Activated CD8-positive, alpha-beta memory T cell treated with anti-CD3 and anti-CD28 coated beads, Interleukin-2, amount 10 ng/mL, durations not matched to agents 7 days and 5 days (primary cell): ENCODE measurements around the gene GCNT1. TPM values are rescaled to one million over a fixed set of nuclear protein-coding genes. Genes with fewer than 3 reads are reported as not detected.
"Not testable (repeated sequence)": the region's sequence is repeated elsewhere in the genome, so short reads cannot be mapped to it uniquely, and the experiment has no call there.

Experiments used
- ATAC-seq: fragments of 150-1000 bp; cut with Tn5 transposase; one replicate; pipeline ENCODE4 v1.10.0; 2021; ENCODE audit warnings: moderate library complexity
- CTCF ChIA-PET: fragments of 350-600 bp; sonication (Branson Sonifier 250); formaldehyde crosslinking; loops from one replicate; lab custom pipeline; 2021; ENCODE audit warnings: antibody characterized with exemption; lab: Charles Lee
- DNase-seq: peaks from one replicate; pipeline ENCODE4 v3.0.0-alpha.2; 2020
- H3K27ac Mint-ChIP-seq: one replicate; pipeline ENCODE4 v1.8.0; 2021; ENCODE audit warnings: mild to moderate bottlenecking, mixed read lengths
- H3K27me3 Mint-ChIP-seq: one replicate; pipeline ENCODE4 v1.8.0; 2021; ENCODE audit warnings: mixed read lengths
- H3K36me3 Mint-ChIP-seq: one replicate; pipeline ENCODE4 v1.8.0; 2021; ENCODE audit warnings: mild to moderate bottlenecking, mixed read lengths
- H3K4me1 Mint-ChIP-seq: one replicate; pipeline ENCODE4 v1.8.0; 2021; ENCODE audit warnings: mixed read lengths
- H3K4me3 Mint-ChIP-seq: one replicate; pipeline ENCODE4 v1.8.0; 2021; ENCODE audit warnings: mild to moderate bottlenecking, moderate library complexity, mixed read lengths
- H3K9me3 Mint-ChIP-seq: one replicate; pipeline ENCODE4 v1.8.0; 2022; ENCODE audit warnings: low read depth, mixed read lengths
- total RNA-seq, 2 experiments: library from RNA; stranded (reverse); gene quantifications; one replicate each; pipeline ENCODE4 v1.2.3, GENCODE V29; 2021

Gene GCNT1
- total RNA-seq, 2 experiments from 2014 or later = 23.0 to 25.0 TPM

DNA sequence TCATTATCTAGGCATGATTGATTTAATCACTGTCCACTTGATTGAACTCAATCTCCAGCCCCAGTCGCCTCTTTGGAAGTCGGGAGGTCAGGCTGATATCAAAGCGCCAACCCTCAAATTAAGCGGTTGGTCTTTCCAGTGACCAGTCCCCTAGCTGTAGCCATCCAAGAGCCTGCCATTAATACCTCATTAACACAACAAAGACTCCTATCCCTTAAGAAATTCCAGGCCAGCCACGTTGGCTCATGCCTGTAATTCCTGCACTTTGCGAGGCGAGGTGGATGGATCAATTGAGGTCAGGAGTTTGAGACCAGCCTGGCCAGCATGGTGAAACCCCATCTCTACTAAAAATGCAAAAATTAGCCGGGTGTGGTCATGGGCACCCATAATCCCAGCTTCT is 27.4 kb upstream of the GCNT1 start:
- ATAC-seq (no peak), DNase-seq (no peak)
- H3K27me3 Mint-ChIP-seq = no peaks in the 10 kb centered on the region
- peaks cover 9% of the 10 kb centered on the region for H3K4me1 Mint-ChIP-seq
- H3K27ac Mint-ChIP-seq = no peak overlapping the region
- H3K9me3 Mint-ChIP-seq = no peaks in the 10 kb centered on the region
- no peak overlapping the region for H3K4me3 Mint-ChIP-seq
- peaks cover 2% of the 10 kb centered on the region for H3K36me3 Mint-ChIP-seq
- CTCF ChIA-PET = no interaction called here

GRCh38 chr9:76433406-76433805 is 25.6 kb upstream of the GCNT1 start:
- CTCF ChIA-PET = interaction anchor here (0.6 to 1.1 kb wide), 2 partner anchors 11 to 138 kb away, joined by 3 read pairs; no protein-coding TSS in a partner anchor
- Mint-ChIP-seq H3K27me3 (no peaks in the 10 kb centered on the region), H3K4me3 (no peak overlapping the region), H3K9me3 (no peaks in the 10 kb centered on the region), H3K27ac (peak overlapping the region; percentile 7), H3K4me1 (peaks cover 19% of the 10 kb centered on the region), H3K36me3 (peaks cover 5% of the 10 kb centered on the region)
- DNase-seq (no peak), ATAC-seq (no peak)

DNA sequence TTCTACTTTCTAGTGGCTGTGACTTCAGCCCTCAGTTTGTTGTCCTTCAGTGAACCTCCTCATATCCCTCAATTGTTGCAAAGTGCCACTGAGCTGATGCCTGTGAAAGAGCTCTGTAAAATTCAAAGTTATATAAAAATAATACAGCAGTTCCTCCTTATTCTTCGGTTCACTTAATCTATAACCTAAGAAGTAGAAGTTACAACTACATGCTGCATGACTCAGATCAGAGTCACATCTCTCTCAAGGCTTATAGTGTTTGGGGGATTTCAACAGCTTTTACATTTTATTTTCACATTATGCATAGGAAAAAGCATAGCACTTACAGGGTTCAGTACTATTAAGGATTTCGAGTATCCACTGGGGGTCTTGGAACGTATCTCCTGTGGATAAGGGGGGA is 25.1 kb upstream of the GCNT1 start:
- Mint-ChIP-seq H3K36me3 (peaks cover 5% of the 10 kb centered on the region), H3K27ac (no peak overlapping the region), H3K27me3 (no peaks in the 10 kb centered on the region), H3K4me1 (peaks cover 23% of the 10 kb centered on the region), H3K4me3 (no peak overlapping the region), H3K9me3 (no peaks in the 10 kb centered on the region)
- ATAC-seq (no peak), DNase-seq (no peak)
- CTCF ChIA-PET = interaction anchor here (0.6 to 1.1 kb wide), 3 partner anchors 11 to 138 kb away, joined by 3 read pairs; no protein-coding TSS in a partner anchor

DNA sequence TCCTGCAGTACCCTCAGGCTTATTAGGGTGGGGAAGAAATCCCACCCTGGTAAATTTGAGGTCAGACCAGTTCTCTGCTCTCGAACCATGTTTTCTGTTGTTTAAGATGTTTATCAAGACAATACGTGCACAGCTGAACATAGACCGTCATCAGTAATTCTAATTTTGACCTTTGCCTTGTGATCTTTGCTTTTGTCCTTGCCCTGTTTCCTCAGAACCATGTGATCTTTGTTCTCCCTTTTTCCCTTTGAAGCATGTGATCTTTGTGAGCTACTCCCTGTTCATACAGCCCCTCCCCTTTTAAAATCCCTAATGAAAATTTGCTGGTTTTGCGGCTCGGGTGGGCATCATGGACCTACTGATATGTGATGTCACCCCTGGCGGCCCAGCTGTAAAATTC is 24.1 kb upstream of the GCNT1 start:
- H3K9me3 Mint-ChIP-seq, CTCF ChIA-PET, H3K36me3 Mint-ChIP-seq, H3K27ac Mint-ChIP-seq, ATAC-seq, H3K4me3 Mint-ChIP-seq, H3K27me3 Mint-ChIP-seq, DNase-seq: not testable (repeated sequence)
- H3K4me1 Mint-ChIP-seq = peaks cover 31% of the 10 kb centered on the region

DNA sequence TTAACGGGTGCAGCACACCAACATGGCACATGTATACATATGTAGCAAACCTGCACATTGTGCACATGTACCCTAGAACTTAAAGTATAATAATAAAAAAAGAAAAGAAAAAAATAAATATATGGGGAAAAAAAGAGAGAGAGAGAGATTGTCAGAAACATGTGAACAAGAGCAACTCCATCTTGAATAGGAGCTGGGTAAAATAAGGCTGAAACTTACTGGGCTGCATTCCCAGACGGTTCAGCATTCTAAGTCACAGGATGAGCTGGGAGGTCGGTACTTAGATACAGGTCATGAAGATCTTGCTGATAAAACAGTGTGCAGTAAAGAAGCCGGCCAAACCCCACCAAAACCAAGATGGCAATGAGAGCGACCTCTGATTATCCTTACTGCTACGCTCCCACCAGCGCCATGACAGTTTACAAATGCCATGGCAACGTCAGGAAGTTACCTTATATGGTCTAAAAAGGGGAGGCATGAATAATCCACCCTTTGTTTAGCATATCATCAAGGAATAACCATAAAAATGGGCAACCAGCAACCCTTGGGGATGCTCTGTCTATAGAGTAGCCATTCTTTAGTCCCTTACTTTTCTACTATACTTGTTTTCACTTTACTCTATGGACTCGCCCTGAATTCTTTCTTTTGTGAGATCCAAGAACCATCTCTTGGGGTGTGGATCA is 21.8 kb upstream of the GCNT1 start:
- H3K4me1 Mint-ChIP-seq = peaks cover 49% of the 10 kb centered on the region
- CTCF ChIA-PET, H3K36me3 Mint-ChIP-seq, H3K27me3 Mint-ChIP-seq, DNase-seq, H3K4me3 Mint-ChIP-seq, H3K27ac Mint-ChIP-seq, ATAC-seq, H3K9me3 Mint-ChIP-seq: not testable (repeated sequence)

- peak; percentile 27 for ATAC-seq
- Mint-ChIP-seq H3K4me1 (peaks cover 57% of the 10 kb centered on the region), H3K27ac (peak overlapping the region; percentile 74)
Observed at GRCh38 chr9:76438841-76439588, 20.0 kb upstream of the GCNT1 start.

DNA sequence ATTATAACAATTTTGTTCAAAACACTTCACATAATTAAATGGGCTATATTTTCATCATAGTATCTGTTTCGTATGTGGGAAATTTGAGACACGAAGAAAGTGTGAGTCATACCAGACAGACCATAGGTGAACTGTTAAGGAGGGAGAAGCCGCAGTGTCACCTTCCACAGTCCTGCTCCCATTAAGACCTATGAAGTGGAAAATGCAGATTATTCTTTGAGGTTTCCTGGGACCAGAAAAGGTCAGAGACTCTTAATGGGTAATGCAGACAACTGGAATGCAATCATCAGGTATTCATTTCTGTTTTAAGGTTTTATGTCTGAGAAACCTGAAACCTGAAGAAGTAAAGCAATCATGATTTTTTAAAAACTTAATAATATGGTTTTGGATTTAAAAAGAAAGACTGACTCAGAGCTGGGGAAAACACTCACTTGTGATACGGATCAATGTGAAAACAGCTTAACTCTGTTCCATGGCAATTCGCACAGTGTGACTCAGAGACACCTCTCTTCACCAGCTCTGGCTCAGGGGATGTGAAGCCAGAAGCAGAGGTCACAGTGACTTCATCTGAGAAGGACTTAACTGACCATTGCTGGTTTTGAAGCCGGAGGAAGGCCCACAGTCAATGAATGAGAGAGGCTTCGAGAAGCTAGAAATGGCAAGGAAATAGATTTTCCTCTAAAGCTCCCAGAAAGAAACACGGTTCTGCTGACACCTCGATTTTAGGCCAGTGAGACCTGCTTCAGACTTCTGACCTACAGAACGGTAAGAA is 17.2 kb upstream of the GCNT1 start:
- H3K27me3 Mint-ChIP-seq = no peaks in the 10 kb centered on the region
- peak overlapping the region; percentile 65 for H3K4me3 Mint-ChIP-seq
- peaks cover 8% of the 10 kb centered on the region for H3K36me3 Mint-ChIP-seq
- H3K27ac Mint-ChIP-seq = peak overlapping the region; percentile 84
- peaks cover 70% of the 10 kb centered on the region for H3K4me1 Mint-ChIP-seq
- CTCF ChIA-PET = interaction anchor here (0.6 to 2.8 kb wide), 13 partner anchors 10 to 220 kb away, joined by 3 to 13 read pairs (median 4); partner anchors contain the start of gene GCNT1
- ATAC-seq (peak; percentile 87), DNase-seq (peak; percentile 74)
- H3K9me3 Mint-ChIP-seq = peaks cover 2% of the 10 kb centered on the region

More at GRCh38 chr9:76438841-76439588, 20.0 kb upstream of the GCNT1 start:
- CTCF ChIA-PET = interaction anchor here (0.6 to 2.3 kb wide), 8 partner anchors 14 to 715 kb away, joined by 3 to 10 read pairs (median 4); partner anchors contain the start of genes GCNT1 and RFK
- DNase-seq = no peak
- Mint-ChIP-seq H3K4me3 (no peak overlapping the region), H3K9me3 (peaks cover 2% of the 10 kb centered on the region), H3K27me3 (no peaks in the 10 kb centered on the region), H3K36me3 (peaks cover 10% of the 10 kb centered on the region)

GRCh38 chr9:76443887-76444286 is 15.1 kb upstream of the GCNT1 start:
- DNase-seq = no peak
- peaks cover 7% of the 10 kb centered on the region for H3K36me3 Mint-ChIP-seq
- peak overlapping the region; percentile 20 for H3K4me3 Mint-ChIP-seq
- peak overlapping the region; percentile 34 for H3K27ac Mint-ChIP-seq
- H3K4me1 Mint-ChIP-seq = peaks cover 66% of the 10 kb centered on the region
- peaks cover 2% of the 10 kb centered on the region for H3K9me3 Mint-ChIP-seq
- CTCF ChIA-PET = interaction anchor here (1.1 to 7.5 kb wide), 4 partner anchors 13 to 261 kb away, joined by 3 to 81 read pairs (median 36); partner anchors contain the start of gene GCNT1
- no peaks in the 10 kb centered on the region for H3K27me3 Mint-ChIP-seq
- ATAC-seq = no peak

DNA sequence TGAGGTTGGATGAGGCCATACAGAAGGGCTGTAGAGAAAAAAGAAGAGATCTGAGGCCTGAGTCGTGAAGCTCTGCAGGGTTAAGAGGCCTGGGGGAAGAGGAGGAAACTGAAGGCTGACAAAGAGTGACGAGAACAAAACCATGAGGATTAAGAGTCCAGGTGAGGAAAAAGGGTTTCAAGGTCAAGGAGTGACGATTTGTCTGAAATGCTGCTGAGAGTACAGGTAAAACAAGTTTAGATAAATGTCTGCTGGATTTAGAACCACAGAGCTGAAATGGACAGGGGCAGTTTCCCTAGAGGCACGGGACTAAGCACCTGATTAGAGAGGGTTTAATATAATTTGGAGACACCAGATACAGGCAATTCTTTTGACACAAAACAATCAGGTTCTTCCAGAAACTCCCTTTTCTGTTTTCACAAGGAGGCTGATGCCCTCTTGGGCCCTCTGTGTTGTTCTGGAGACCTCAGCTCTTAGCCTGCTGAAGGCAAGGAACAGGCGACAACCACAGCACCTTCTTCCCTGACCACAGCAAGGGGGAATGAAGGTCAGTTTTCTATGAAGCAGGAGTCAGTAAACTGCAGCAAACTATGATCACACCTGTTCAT is 14.6 kb upstream of the GCNT1 start:
- peak overlapping the region; percentile 34 for H3K27ac Mint-ChIP-seq

DNA sequence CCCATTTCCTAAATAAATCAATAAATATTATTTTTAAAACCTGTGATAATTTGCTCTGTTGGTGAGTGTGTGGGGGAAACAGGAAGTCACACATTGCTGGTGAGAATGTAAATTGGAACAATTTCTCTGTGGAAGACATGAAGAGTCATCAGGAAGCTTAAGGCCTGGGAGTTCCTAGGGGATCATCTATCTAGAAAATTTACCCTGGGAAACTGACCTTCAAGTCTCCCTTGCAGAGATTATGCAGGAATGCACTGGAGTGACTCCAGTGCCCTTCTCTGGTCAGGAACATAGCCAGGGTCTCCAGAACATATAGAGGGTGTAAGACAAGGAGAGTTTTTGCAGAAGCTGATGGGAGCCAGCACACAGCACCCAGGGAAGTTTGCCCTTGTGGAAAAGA is 13.0 kb upstream of the GCNT1 start:
- peaks cover 2% of the 10 kb centered on the region for H3K9me3 Mint-ChIP-seq
- no peak overlapping the region for H3K4me3 Mint-ChIP-seq
- ATAC-seq (no peak), DNase-seq (no peak)
- H3K27me3 Mint-ChIP-seq = no peaks in the 10 kb centered on the region
- CTCF ChIA-PET = interaction anchor here (0.7 to 7.5 kb wide), 6 partner anchors 11 to 258 kb away, joined by 3 to 81 read pairs (median 19); partner anchors contain the start of genes GCNT1 and RFK
- no peak overlapping the region for H3K27ac Mint-ChIP-seq
- peaks cover 54% of the 10 kb centered on the region for H3K4me1 Mint-ChIP-seq
- H3K36me3 Mint-ChIP-seq = peaks cover 9% of the 10 kb centered on the region

More for the DNA sequence above, 14.6 kb upstream of the GCNT1 start:
- Mint-ChIP-seq H3K27me3 (no peaks in the 10 kb centered on the region), H3K4me3 (peak overlapping the region; percentile 20), H3K4me1 (peaks cover 63% of the 10 kb centered on the region), H3K9me3 (peaks cover 2% of the 10 kb centered on the region), H3K36me3 (peaks cover 8% of the 10 kb centered on the region)
- CTCF ChIA-PET = interaction anchor here (1.1 to 7.5 kb wide), 6 partner anchors 11 to 260 kb away, joined by 3 to 81 read pairs (median 16); partner anchors contain the start of gene GCNT1
- no peak for ATAC-seq
- DNase-seq = no peak

DNA sequence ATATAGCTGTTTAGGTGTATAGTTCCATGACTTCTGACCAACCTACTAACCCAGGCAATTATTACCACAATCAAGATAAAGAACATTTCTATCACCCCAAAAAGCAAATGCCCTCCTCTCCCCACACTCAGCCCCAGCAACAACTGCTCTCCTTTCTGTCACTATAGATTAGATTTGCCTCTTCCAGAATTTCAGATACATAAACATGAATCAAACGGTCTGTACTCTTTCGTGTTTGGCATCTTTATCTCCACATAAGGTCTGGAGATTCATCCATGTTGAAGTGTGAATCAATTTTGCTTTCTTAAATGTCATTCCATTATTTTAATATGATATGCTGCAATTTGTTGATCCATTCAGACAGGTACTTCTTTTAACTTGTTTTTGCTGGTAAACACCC is 10.5 kb upstream of the GCNT1 start:
- CTCF ChIA-PET = interaction anchor here (5.3 to 7.5 kb wide), 3 partner anchors 9 to 256 kb away, joined by 28 to 81 read pairs (median 44); partner anchors contain the start of gene GCNT1
- ATAC-seq = no peak
- H3K36me3 Mint-ChIP-seq = peaks cover 5% of the 10 kb centered on the region
- H3K27me3 Mint-ChIP-seq = no peaks in the 10 kb centered on the region
- H3K4me1 Mint-ChIP-seq = peaks cover 36% of the 10 kb centered on the region
- H3K9me3 Mint-ChIP-seq = no peaks in the 10 kb centered on the region
- H3K4me3 Mint-ChIP-seq = no peak overlapping the region
- no peak for DNase-seq
- no peak overlapping the region for H3K27ac Mint-ChIP-seq

- no peak for ATAC-seq
- Mint-ChIP-seq H3K9me3 (no peaks in the 10 kb centered on the region), H3K27ac (no peak overlapping the region), H3K27me3 (no peaks in the 10 kb centered on the region), H3K4me3 (no peak overlapping the region), H3K36me3 (peaks cover 8% of the 10 kb centered on the region), H3K4me1 (peaks cover 23% of the 10 kb centered on the region)
- CTCF ChIA-PET = interaction anchor here (0.7 to 12.6 kb wide), 5 partner anchors 9 to 355 kb away, joined by 3 to 120 read pairs (median 4); no protein-coding TSS in a partner anchor
- no peak for DNase-seq
Observed at GRCh38 chr9:76451234-76451633, 7.7 kb upstream of the GCNT1 start.
